IMR-90 (cell line): ENCODE measurements around the gene INF2. TPM values are rescaled to one million over a fixed set of nuclear protein-coding genes. Genes with fewer than 3 reads are reported as not detected.

Experiments used
- ATAC-seq: fragments of 200-7000 bp; cut with Tn5 transposase; 2 replicates; pipeline ENCODE4 v1.9.1; 2020; ENCODE audit warnings: low read depth, mild to moderate bottlenecking, moderate library complexity
- BruUV-seq: library from RNA; stranded (reverse); fragments of 400-500 nt; replicated peaks from 2 replicates; lab custom pipeline; 2021; lab: Mats Ljungman, UMichigan
- CTCF ChIA-PET: fragments of 300-600 bp; formaldehyde crosslinking; extraction: SDS; loops from one replicate; lab custom pipeline; 2021; ENCODE audit warnings: antibody characterized with exemption; lab: Yijun Ruan, JAX
- POLR2A ChIA-PET: fragments of 300-600 bp; sonication (Branson Sonifier 250); formaldehyde crosslinking; loops from one replicate; lab custom pipeline; 2022; ENCODE audit warnings: antibody characterized with exemption; ENCODE audit not compliant: unreplicated experiment; lab: Charles Lee
- DNase-seq: peaks from one replicate; pipeline ENCODE4 v3.0.0; 2013
- H2AFZ ChIP-seq: replicated peaks from 2 replicates; pipeline ENCODE3; 2013; ENCODE audit warnings: low read length, mild to moderate bottlenecking; ENCODE audit not compliant: poor library complexity
- H2AK5ac ChIP-seq: 2 replicates; pipeline ENCODE4 v1.6.1; 2013; ENCODE audit warnings: low read depth, low read length, inconsistent platforms
- H2AK9ac ChIP-seq: replicated peaks from 2 replicates; pipeline ENCODE3; 2013; ENCODE audit warnings: mild to moderate bottlenecking, low read depth, low read length, moderate library complexity; ENCODE audit not compliant: poor library complexity
- H2BK120ac ChIP-seq: 2 replicates; pipeline ENCODE4 v1.6.1; 2013; ENCODE audit warnings: low read depth, low read length, inconsistent platforms
- H2BK15ac ChIP-seq: 3 replicates; pipeline ENCODE4 v1.6.1; 2013; ENCODE audit warnings: low read depth, low read length, inconsistent platforms
- H2BK20ac ChIP-seq: 2 replicates; pipeline ENCODE4 v1.6.1; 2013; ENCODE audit warnings: low read depth, mild to moderate bottlenecking, inconsistent platforms, low read length, moderate library complexity
- H2BK5ac ChIP-seq: 2 replicates; pipeline ENCODE4 v1.6.1; 2013; ENCODE audit warnings: mild to moderate bottlenecking, low read depth, low read length, inconsistent platforms; ENCODE audit not compliant: poor library complexity, severe bottlenecking
- H3K14ac ChIP-seq: replicated peaks from 2 replicates; pipeline ENCODE4 v1.6.1; 2013; ENCODE audit warnings: low read depth, low read length, inconsistent platforms
- H3K18ac ChIP-seq: 2 replicates; pipeline ENCODE4 v1.6.1; 2013; ENCODE audit warnings: low read depth, low read length, control low read depth
- H3K23ac ChIP-seq: 2 replicates; pipeline ENCODE4 v1.6.1; 2013; ENCODE audit warnings: low read depth, low read length, inconsistent platforms
- H3K27ac ChIP-seq: 2 replicates; pipeline ENCODE4 v1.5.1; 2013; ENCODE audit warnings: mild to moderate bottlenecking, control low read depth, low read length; ENCODE audit not compliant: insufficient read depth
- H3K27me3 ChIP-seq: 2 replicates; pipeline ENCODE4 v1.6.1; 2013; ENCODE audit warnings: low read length; ENCODE audit not compliant: control insufficient read depth, insufficient read depth
- H3K36me3 ChIP-seq: 2 replicates; pipeline ENCODE4 v1.6.1; 2013; ENCODE audit warnings: low read length, mixed read lengths; ENCODE audit not compliant: control insufficient read depth, insufficient read depth
- H3K4ac ChIP-seq: 2 replicates; pipeline ENCODE4 v1.6.1; 2013; ENCODE audit warnings: low read depth, low read length, inconsistent platforms
- H3K4me1 ChIP-seq: 2 replicates; pipeline ENCODE4 v1.6.1; 2013; ENCODE audit warnings: low read length, mixed read lengths; ENCODE audit not compliant: control insufficient read depth, insufficient read depth
- H3K4me2 ChIP-seq: 2 replicates; pipeline ENCODE4 v1.6.1; 2013; ENCODE audit warnings: low read depth, mild to moderate bottlenecking, control low read depth, low read length, moderate library complexity
- H3K4me3 ChIP-seq: 2 replicates; pipeline ENCODE4 v1.5.1; 2013; ENCODE audit warnings: low read depth, mild to moderate bottlenecking, control low read depth, low read length, moderate library complexity; ENCODE audit not compliant: insufficient read depth
- H3K56ac ChIP-seq: 2 replicates; pipeline ENCODE4 v1.6.1; 2013; ENCODE audit warnings: low read length, inconsistent platforms; ENCODE audit not compliant: insufficient read depth; ENCODE audit errors: extremely low read depth
- H3K79me1 ChIP-seq, 2 experiments: 2 replicates each; pipeline ENCODE4 v1.6.1; 2013; ENCODE audit warnings: low read length in 2 of 2, inconsistent platforms in 1 of 2, low read depth in 1 of 2
- H3K9ac ChIP-seq: 2 replicates; pipeline ENCODE4 v1.6.1; 2013; ENCODE audit warnings: low read depth, low read length, control low read depth
- H3K9me1 ChIP-seq: 2 replicates; pipeline ENCODE4 v1.6.1; 2013; ENCODE audit warnings: low read length, inconsistent platforms; ENCODE audit not compliant: insufficient read depth
- H3K9me3 ChIP-seq: 2 replicates; pipeline ENCODE4 v1.6.1; 2013; ENCODE audit warnings: low read length; ENCODE audit not compliant: control insufficient read depth, insufficient read depth
- H4K20me1 ChIP-seq: 2 replicates; pipeline ENCODE4 v1.6.1; 2013; ENCODE audit warnings: low read length, inconsistent platforms; ENCODE audit not compliant: insufficient read depth
- H4K5ac ChIP-seq: 2 replicates; pipeline ENCODE4 v1.6.1; 2013; ENCODE audit warnings: mild to moderate bottlenecking, low read depth, low read length, control low read depth
- H4K8ac ChIP-seq, 2 experiments: 2 replicates each; pipeline ENCODE4 v1.6.1; 2013; ENCODE audit warnings: low read depth in 2 of 2, low read length in 2 of 2, control low read depth in 1 of 2, inconsistent platforms in 1 of 2
- H4K91ac ChIP-seq: 2 replicates; pipeline ENCODE4 v1.6.1; 2013; ENCODE audit warnings: low read depth, low read length, inconsistent platforms; ENCODE audit not compliant: insufficient read depth
- SMC3 ChIP-seq: fragments of 150-350 bp; IDR thresholded peaks from 2 replicates; pipeline ENCODE4 v1.6.1; 2016; ENCODE audit warnings: low read depth, mild to moderate bottlenecking, antibody characterized with exemption, low read length, moderate library complexity
- WGBS, 2 experiments: methylation state at CpG; one replicate each; pipeline versions ENCODE4 v1.1.5 to v1.1.7; 2013; ENCODE audit warnings: missing lambda C conversion rate in 2 of 2; ENCODE audit not compliant: insufficient read length in 1 of 2; ENCODE audit errors: extremely low coverage in 2 of 2; 5-methylcytosine and 5-hydroxymethylcytosine counted together
- dilution Hi-C: fragments of 300-500 bp; cut with HindIII; formaldehyde crosslinking; loops from one replicate; pipeline ENCODE4 v1.14.3; 2018; ENCODE audit warnings: low sequenced_read_pairs; ENCODE audit not compliant: unreplicated experiment
- in situ Hi-C: fragments of 300-500 bp; cut with MboI; formaldehyde crosslinking; loops from 3 replicates; pipeline ENCODE4 v1.14.3; 2019; ENCODE audit warnings: low sequenced_read_pairs, inconsistent platforms, mixed read lengths
- intact Hi-C: fragments of 100-400 bp; cut with micrococcal nuclease; formaldehyde crosslinking; loops from 2 replicates; pipeline ENCODE4 v1.10.0; 2022
- polyA plus RNA-seq, 3 experiments: library from polyadenylated mRNA; depleted of rRNA; stranded (reverse); fragments of >200 nt; gene quantifications; 2 replicates each; pipeline ENCODE4 v1.2.3, GENCODE V29; 2012; ENCODE audit warnings: low replicate concordance in 1 of 3
- total RNA-seq: library from RNA; depleted of rRNA; stranded (reverse); fragments of >200 nt; gene quantifications from 2 replicates; pipeline ENCODE4 v1.2.3, GENCODE V29; 2012

The INF2 gene
- total and polyA plus RNA-seq, 2 of the 4 experiments (the other 2 are of a cell fraction) = 16.8 to 62.1 TPM

DNA sequence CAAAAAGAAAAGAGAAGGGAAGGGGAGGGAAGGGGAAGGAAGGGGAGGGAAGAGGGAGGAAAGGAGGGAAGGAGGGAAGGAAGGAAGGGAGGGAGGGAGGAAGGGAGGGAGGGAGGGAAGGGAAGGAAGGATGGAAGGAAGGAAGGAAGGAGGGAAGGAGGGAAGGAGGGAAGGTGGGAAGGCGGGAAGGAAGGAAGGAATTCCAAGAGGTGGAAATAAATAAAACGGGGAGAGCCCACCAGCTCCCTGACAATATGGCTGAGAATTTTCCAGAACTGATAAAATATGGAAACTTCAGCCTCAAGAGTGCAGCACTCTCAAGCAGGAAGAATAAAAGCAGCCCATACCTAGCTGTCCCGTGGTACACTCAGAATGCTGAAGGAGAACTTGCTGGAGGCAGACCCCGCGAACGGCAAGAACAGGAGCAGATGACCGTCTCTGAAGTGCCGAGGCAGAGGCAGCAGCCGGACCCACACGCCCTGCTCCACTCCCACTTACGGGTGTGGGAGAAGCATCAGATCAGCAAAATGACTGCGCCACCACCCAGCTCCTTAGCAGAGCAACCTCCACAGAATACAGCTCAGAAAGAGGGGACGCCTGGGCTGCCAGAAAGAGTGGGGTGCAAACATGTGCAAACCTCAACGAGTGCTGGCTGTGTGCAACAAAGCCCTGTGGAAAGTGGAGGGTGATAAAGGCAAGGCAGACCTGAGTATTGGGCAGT, 34.1 kb upstream of the INF2 start:
- ChIA-PET CTCF (no interaction called here), POLR2A (interaction anchor here (0.6 kb wide), 1 partner anchor 803 kb away, joined by 3 read pairs; no protein-coding TSS in a partner anchor)
- no peak overlapping the region for H3K27ac ChIP-seq
- no peak overlapping the region for H4K5ac ChIP-seq
- TF ChIP-seq SMC3 = no peak
- ATAC-seq = no peak
- no peak overlapping the region for H2BK20ac ChIP-seq
- H2BK15ac ChIP-seq = no peak overlapping the region
- no peak overlapping the region for H4K91ac ChIP-seq
- no peaks in the 10 kb centered on the region for H4K20me1 ChIP-seq
- no peaks in the 10 kb centered on the region for H3K36me3 ChIP-seq
- no peak overlapping the region for H2AK5ac ChIP-seq
- H3K56ac ChIP-seq = no peak overlapping the region
- no peak overlapping the region for H2BK5ac ChIP-seq
- no peak overlapping the region for H2BK120ac ChIP-seq
- peaks cover 19% of the 10 kb centered on the region for H3K9me3 ChIP-seq
- dilution Hi-C loops = no loop called here
- H3K9me1 ChIP-seq = no peaks in the 10 kb centered on the region
- H2AK9ac ChIP-seq = no peak overlapping the region
- BruUV-seq = no TSS peak
- H3K23ac ChIP-seq = no peak overlapping the region
- H4K8ac ChIP-seq = no peak overlapping the region
- H3K4me2 ChIP-seq = no peak overlapping the region
- H2AFZ ChIP-seq = no peak overlapping the region
- no peak for DNase-seq
- H3K4me3 ChIP-seq = no peak overlapping the region
- H3K18ac ChIP-seq = no peak overlapping the region
- in situ Hi-C loops = loop anchor here (5.0 kb wide), 1 partner anchor 52 kb away; no protein-coding TSS in a partner anchor
- WGBS, 2 experiments = 96% methylated on average over 7 of the region's 14 CpGs; no CpG with 5 or more reads in 1 of the 2 experiments
- no peaks in the 10 kb centered on the region for H3K79me1 ChIP-seq
- H3K27me3 ChIP-seq = peaks cover 13% of the 10 kb centered on the region; the same call in 1 of the 2 replicates
- intact Hi-C loops = no loop called here
- no peak overlapping the region for H3K9ac ChIP-seq
- H3K4ac ChIP-seq = no peak overlapping the region
- H3K14ac ChIP-seq = no peak overlapping the region
- H3K4me1 ChIP-seq = no peaks in the 10 kb centered on the region
